NCI-H2196 (cell line): Measurements from ENCODE around the gene VEPH1.

Source experiments
- DNase-seq: peaks from one replicate; lab custom pipeline; 2025; ENCODE audit not compliant: unreplicated experiment; lab: John Stamatoyannopoulos, UW

Gene VEPH1

GRCh38 chr3:157526036-157526435 lies 22.8 kb upstream of the VEPH1 start:
- DNase-seq = no peak

GRCh38 chr3:157523814-157524213 lies 20.6 kb upstream of the VEPH1 start:
- DNase-seq = no peak

GRCh38 chr3:157522648-157523047 lies 19.4 kb upstream of the VEPH1 start:
- DNase-seq = no peak

DNA sequence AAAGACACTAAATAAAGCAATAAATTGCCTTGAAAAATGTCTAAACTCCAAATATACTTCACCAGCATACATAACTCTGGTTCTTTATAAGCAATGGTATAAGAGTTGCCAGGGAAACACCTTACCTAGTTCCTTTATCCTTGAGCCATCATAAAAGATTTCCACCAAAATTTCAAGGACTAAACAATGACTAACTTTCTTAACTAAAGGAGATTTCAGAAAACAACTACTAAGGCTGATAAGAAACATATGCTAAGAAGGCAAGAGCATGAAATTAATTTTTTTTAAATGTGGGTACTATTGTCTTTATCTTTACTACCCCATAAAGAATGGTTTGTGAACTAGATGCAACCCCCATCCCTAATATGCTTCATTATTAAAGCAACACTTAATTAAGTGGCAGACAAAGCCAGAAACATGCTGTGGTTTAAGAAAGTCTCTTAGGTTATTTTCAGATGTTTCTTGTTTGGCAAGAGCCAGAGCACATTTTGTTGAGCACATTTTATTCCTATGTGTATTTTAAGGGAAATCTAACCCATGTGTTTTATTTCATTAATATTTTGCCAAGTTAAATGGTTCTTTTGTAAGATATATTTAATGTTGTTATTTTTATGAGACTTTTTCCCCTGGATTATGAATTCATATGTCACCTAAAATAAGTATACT lies 17.4 kb upstream of the VEPH1 start:
- DNase-seq = no peak

DNA sequence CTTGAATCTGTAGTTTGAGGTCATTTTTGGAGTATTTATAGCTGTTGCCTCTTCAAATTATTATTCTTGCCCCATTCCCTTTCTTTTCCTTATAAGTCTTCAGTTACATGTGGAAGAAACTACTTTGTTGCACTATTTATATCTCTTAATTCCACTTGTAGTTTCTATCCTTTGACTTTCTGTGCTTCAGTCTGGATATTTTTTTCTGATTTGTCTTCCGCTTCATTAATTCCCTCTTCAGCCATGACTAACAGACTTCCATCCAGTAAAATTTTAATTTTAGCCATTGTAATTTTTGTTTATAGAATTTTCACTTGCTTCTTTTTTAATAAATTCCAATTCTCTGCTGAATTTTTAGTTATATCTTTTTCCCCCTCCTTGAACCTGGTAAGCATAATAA lies 15.7 kb upstream of the VEPH1 start:
- no peak for DNase-seq

DNA sequence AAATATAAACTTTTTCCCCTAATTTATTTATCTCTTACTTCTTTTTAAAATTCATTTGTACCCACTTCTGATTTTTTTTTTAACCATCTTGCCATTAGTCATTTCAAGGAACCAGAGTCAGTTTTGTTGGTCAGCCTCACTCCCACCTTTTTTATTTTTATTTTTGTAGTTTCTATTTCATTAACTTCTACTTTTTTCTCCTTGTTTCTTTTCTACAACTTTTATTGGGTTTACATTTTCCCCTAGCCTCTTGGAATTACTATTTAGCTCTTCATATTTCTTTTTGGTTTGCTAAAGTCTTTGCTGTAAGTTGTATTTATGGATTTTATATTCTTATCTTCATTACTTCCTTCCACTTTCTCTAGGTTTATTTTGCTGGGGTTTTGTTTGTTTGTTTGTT lies 13.7 kb upstream of the VEPH1 start:
- DNase-seq = no peak

- DNase-seq = no peak
These were observed 12.2 kb upstream of the VEPH1 start for GRCh38 chr3:157515398-157515797.

DNA sequence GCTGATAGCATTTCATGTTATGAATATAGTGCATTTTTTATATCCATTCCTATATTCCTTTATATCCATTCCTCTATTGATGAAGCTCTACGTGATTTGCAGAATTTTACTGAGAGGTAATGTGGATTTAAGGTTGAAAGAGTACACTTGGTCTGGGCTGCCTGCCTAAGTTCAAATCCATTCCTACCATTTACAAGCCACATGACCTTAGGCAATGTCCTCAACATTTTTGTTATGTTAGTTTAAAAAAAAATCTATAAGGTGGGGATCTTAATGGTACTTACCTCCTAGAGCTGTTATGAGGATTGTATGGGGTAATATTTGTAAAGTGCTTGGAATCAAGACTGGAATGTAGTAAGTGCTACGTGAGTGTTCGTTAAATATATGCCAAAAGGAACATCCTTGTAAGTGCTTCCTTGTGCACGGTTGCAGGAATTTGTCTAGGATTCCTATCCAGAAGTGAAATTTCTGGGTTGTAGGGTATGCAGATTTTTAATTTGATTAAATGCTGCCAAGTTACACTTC lies 11.2 kb upstream of the VEPH1 start:
- no peak for DNase-seq

- DNase-seq = no peak
These were observed 10.4 kb upstream of the VEPH1 start for GRCh38 chr3:157513585-157513984.

DNA sequence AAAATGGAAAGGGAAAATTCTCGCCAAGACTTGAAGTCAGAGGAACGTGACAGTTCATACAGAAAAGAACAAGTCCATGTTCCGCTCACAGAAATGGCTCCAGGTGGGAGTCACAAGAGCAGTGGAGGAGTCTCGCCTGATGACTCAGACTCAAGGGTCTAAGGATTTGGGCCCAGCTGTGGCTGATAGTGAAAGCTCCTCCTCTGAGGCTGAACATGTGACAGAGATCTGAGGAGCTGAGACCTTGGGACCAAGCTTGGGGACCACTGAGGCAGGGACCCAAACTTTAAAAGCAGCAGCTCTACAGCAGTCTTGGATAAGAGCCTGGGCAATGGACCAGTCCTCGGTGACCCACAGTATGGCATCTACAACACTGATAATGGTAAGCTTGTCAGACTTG lies 9.3 kb upstream of the VEPH1 start:
- no peak for DNase-seq

GRCh38 chr3:157508461-157508860 lies 5.2 kb upstream of the VEPH1 start:
- no peak for DNase-seq

GRCh38 chr3:157501863-157502262 lies 1.4 kb downstream of the VEPH1 start:
- DNase-seq = no peak

- DNase-seq = no peak
These were observed 3.0 kb downstream of the VEPH1 start for GRCh38 chr3:157500232-157500631.

DNA sequence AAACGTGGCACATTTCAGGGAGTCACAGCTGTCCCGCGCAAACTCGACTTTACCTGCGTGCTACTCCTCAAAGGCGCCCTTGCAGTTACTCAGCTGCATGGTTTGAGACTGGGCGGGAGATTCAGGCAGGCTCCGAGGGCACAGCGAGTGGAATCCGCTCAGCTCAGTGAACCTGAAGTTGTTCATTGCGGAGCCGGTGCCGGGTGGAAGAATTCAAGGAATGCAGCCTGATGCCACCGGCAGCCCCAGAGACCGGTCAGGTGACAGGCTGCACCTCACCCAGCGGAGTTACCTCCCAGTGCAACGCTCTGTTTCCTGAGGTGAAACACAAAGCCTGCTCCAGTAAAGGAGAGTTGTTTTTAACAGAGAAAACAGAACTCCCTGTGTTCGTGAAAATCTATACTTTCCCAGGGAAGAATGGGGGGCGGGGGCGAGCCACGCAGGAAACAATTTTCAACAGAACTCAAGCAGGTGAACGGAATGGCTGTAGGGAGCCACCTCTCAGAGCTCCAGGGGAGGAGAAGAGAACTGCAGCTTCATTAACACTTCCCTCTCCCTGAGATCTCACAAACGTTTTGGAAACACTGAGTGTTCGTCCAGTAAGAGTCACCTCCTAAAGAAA lies 3.8 kb downstream of the VEPH1 start:
- DNase-seq = no peak

DNA sequence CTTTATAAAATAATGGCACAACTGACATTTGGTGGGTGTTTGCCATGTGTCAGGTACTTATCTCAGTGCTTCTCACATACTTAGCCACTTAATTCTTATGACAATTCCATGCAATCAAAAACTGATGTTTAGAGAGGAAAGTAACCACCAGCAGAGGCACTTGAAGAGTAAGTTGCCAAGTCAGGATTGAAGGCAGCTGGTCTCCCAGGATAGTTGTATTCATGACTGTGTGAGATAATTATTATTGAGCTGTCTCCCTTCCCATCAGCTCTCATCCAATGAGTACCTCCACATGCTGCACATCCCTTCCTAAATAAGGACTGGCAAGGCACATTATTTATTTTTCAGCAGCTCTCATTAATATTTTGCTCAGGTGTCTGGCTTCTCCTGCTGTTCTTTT lies 4.8 kb downstream of the VEPH1 start:
- DNase-seq = no peak

DNA sequence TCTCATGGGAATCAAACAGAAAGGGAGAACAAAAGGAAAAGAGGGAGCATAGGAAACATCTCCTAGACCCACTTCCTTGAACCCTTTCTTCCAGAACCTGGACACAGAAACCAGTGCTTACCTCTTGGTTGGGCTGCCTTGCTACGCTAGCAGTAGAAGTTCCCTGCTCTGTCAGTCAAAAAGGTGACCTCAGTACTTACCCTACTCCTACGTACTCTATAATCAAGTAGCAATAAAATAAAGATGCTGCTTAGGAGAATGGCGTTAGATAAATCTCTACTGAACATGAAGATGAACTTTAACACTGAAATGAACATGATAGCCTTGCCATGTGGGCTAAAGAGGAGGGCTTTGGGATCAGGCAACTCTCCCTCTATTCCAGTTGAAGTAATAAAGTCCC lies 7.4 kb downstream of the VEPH1 start:
- DNase-seq = no peak

GRCh38 chr3:157494581-157495281 lies 8.5 kb downstream of the VEPH1 start:
- DNase-seq = no peak

- peak; percentile 66 for DNase-seq
These were observed 9.3 kb downstream of the VEPH1 start for GRCh38 chr3:157493627-157494550.

DNA sequence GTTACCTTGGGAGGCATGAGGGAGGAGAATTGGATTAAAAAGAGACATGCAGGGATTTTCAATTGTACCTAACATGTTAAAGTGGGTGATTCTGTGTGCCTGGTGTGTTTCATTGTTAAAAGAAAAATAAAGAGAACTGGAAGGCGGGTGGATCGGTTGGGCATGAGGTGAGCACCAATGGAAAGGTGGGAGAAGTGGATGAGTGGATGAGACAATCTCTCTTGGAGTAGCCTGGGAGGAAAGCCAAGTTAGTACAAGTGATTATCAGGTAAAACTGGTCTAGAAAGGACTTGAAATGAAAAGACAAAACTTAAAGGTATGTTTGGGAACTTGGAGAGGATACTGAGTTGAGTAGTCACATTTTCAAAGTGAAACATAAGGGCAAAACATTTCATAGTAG lies 12.1 kb downstream of the VEPH1 start:
- no peak for DNase-seq

DNA sequence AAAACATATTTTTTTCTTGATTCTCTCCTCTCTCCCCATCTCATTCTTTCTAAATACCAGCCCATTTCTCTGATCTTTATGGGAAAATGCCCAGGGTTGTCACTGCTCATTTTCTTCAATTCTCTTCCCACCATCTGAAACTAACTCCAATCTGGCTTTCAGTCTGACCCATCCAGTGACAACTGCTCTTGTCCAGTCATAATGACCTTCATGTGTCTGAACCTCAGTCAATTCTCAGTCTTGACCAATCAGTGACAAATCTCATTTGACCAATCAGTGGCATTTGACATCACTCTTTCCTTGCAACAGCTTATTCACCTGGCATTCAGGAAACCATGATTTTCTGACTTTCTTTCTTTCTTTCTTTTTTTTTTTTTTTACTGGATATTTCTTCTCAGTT lies 15.1 kb downstream of the VEPH1 start:
- no peak for DNase-seq

DNA sequence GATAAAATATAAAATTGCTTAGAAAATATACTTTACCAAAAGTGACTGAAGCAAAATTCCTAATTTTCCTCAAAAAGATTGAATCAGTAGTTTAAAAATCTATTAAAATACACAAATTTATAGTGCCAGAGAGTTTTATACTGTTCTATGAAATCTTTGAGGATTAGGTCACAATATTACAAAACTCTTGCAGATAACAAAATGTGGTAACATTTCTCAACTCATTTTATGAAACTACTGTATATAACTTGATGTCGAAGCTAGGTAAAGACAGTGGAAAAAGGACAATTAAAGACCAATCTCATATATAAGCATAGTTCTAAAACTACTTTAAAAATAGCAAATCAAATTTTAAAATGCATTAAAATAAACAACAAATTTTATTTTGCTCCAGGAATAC lies 15.9 kb downstream of the VEPH1 start:
- DNase-seq = no peak
